ENCODE results near the gene ALG1.
"Not testable (repeated sequence)": the region's sequence is repeated elsewhere in the genome, so short reads cannot be mapped to it uniquely, and the experiment has no call there.

DNA sequence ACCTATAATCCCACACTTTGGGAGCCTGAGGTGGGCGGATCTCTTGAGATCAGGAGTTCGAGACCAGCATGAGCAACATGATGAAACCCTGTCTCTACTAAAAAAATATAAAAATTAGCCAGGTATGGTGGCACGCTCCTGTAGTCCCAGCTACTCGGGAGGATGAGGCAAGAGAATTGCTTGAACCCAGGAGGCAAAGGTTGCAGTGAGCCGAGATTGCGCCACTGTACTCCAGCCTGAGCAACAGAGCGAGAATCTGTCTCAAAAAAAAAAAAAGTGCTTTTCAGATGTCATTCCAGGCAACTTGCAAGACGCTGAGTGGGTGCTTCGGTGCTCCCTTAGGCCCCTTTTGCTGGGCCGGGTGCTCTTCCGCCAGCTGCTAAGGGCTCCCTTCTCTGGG, 27.1 kb upstream of the ALG1 start:
- not testable (repeated sequence) for TF ChIP-seq RCOR1 (IDR thresholded peaks at IDR 0.05; ENCODE audit: low read depth, low read length); CHD2 (IDR thresholded peaks at IDR 0.05; ENCODE audit: low read length, partially characterized antibody); CEBPB (IDR thresholded peaks at IDR 0.05)
- TF ChIP-seq, protein P1, sequence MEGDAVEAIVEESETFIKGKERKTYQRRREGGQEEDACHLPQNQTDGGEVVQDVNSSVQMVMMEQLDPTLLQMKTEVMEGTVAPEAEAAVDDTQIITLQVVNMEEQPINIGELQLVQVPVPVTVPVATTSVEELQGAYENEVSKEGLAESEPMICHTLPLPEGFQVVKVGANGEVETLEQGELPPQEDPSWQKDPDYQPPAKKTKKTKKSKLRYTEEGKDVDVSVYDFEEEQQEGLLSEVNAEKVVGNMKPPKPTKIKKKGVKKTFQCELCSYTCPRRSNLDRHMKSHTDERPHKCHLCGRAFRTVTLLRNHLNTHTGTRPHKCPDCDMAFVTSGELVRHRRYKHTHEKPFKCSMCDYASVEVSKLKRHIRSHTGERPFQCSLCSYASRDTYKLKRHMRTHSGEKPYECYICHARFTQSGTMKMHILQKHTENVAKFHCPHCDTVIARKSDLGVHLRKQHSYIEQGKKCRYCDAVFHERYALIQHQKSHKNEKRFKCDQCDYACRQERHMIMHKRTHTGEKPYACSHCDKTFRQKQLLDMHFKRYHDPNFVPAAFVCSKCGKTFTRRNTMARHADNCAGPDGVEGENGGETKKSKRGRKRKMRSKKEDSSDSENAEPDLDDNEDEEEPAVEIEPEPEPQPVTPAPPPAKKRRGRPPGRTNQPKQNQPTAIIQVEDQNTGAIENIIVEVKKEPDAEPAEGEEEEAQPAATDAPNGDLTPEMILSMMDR (IDR thresholded peaks at IDR 0.05): not testable (repeated sequence)
